ENCODE data around the gene NR3C2.

The NR3C2 gene

GRCh38 chr4:148238086-148238485, 204.1 kb downstream of the NR3C2 start:
- DNase-seq (ENCODE audit: low read depth), result peak; percentile 58
- TF ChIP-seq, protein P1, sequence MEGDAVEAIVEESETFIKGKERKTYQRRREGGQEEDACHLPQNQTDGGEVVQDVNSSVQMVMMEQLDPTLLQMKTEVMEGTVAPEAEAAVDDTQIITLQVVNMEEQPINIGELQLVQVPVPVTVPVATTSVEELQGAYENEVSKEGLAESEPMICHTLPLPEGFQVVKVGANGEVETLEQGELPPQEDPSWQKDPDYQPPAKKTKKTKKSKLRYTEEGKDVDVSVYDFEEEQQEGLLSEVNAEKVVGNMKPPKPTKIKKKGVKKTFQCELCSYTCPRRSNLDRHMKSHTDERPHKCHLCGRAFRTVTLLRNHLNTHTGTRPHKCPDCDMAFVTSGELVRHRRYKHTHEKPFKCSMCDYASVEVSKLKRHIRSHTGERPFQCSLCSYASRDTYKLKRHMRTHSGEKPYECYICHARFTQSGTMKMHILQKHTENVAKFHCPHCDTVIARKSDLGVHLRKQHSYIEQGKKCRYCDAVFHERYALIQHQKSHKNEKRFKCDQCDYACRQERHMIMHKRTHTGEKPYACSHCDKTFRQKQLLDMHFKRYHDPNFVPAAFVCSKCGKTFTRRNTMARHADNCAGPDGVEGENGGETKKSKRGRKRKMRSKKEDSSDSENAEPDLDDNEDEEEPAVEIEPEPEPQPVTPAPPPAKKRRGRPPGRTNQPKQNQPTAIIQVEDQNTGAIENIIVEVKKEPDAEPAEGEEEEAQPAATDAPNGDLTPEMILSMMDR (conservative IDR thresholded peaks at IDR 0.05; ENCODE audit: control insufficient read depth, insufficient read depth, low read depth, low read length), result no peak
- H3K4me3 ChIP-seq (ENCODE audit: control insufficient read depth, low read depth, low read length), result no peak overlapping the region

DNA sequence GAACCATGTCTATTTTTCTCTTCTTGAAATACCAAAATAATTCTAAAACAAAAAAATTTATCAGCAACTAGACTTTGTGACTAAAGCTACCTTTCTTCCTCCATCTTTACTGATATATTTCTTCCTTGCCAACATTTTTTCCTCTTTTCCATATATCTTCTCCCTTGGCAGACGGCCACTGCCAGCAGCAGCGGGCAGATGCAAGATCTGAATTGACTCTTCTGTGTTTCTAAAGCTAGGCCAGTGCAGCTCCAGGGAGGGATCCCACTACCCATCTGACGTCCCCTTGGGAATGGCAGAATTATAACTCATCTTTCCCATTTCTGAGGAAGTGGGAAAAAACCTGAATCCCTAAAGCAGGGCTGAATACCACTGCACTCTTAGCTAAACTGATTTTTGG, 206.4 kb downstream of the NR3C2 start:
- H3K4me3 ChIP-seq (ENCODE audit: control insufficient read depth, low read depth, low read length), result no peak overlapping the region
- no peak for DNase-seq (ENCODE audit: low read depth)
- TF ChIP-seq, protein P1 (conservative IDR thresholded peaks at IDR 0.05; ENCODE audit: control insufficient read depth, insufficient read depth, low read depth, low read length), result no peak

DNA sequence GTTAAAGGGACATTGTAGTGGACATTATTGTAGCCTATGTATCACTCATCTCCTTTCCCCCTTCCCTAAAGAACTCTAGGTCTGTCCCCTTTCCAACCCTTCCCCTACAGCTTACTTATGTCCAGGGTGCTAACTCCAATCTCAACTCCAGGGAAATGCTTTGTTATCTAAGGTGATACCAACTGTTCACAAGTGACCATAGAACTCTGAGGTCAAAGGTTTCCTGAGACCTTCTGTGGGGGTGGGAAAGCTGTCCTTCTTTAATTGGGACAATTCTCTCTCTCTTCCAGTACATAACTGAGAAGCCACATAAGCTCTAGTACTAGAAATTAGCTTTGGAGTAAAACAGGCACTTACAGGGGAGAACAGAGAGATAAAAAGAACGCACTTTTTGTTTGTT, 212.4 kb downstream of the NR3C2 start:
- no peak overlapping the region for H3K4me3 ChIP-seq (ENCODE audit: control insufficient read depth, low read depth, low read length)
- TF ChIP-seq, protein P1 (conservative IDR thresholded peaks at IDR 0.05; ENCODE audit: control insufficient read depth, insufficient read depth, low read depth, low read length), result no peak
- DNase-seq (ENCODE audit: low read depth), result no peak

DNA sequence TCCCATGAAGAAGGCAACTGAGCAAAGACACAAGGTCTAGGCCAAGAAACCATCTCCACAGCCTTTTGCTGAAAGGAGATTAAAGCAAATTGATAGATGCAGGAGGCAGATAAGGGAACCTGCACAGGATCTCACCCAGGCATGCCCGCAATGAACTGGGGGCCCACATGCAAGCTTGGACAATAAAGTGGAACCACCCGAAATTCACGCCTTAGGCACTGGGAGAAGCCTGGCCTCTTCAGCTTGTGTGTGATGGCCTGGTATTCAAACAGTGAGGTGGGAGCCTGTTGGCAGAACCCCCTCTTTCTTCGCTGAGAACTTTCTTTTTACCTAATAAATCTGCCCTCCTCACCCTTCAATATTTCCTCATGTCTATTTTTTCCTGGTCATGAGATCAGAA, 213.2 kb downstream of the NR3C2 start:
- TF ChIP-seq, protein P1 (conservative IDR thresholded peaks at IDR 0.05; ENCODE audit: control insufficient read depth, insufficient read depth, low read depth, low read length), result no peak
- DNase-seq (ENCODE audit: low read depth), result no peak

DNA sequence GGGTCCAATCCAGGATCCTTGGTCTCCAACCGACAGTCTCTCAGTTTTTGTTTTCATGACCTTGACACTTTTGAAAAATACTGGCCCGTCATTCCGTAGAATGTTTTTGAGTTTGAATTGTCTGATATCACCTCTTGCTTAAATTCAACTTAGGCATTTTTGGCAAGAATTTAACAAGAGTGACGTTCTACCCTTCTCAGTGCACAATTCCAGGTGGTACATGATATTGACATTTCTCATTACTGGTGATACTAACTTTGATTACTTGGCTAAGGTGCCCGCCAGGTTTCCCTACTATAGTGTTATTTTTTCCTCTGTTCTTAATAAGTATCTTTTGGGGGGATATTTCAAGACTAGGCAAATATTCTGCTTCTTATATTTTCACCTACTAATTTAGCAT, 215.1 kb downstream of the NR3C2 start:
- TF ChIP-seq, protein P1 (conservative IDR thresholded peaks at IDR 0.05; ENCODE audit: control insufficient read depth, insufficient read depth, low read depth, low read length), result no peak
- no peak for DNase-seq (ENCODE audit: low read depth)
- no peak overlapping the region for H3K4me3 ChIP-seq (ENCODE audit: control insufficient read depth, low read depth, low read length)

More for the DNA sequence above, 213.2 kb downstream of the NR3C2 start:
- H3K4me3 ChIP-seq (ENCODE audit: control insufficient read depth, low read depth, low read length), result no peak overlapping the region

DNA sequence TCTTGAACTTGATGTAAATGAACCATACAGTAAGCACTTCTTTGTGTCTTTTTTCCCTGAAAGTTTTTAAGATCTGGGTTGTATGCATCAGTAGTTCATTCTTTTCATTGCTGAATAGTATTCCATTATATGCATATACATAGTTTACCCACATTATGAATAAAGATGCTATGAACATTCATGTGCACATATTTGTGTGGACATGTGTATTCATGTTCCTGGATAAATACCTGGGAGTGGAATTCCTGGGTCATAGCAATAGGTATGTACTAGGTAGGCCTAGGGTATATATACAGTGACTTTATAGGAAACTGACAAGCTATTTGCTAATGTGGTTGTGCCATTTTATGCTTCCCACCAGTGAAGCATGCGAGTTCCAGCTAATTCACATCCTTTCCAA, 215.9 kb downstream of the NR3C2 start:
- TF ChIP-seq, protein P1 (conservative IDR thresholded peaks at IDR 0.05; ENCODE audit: control insufficient read depth, insufficient read depth, low read depth, low read length), result no peak
- no peak overlapping the region for H3K4me3 ChIP-seq (ENCODE audit: control insufficient read depth, low read depth, low read length)
- no peak for DNase-seq (ENCODE audit: low read depth)

DNA sequence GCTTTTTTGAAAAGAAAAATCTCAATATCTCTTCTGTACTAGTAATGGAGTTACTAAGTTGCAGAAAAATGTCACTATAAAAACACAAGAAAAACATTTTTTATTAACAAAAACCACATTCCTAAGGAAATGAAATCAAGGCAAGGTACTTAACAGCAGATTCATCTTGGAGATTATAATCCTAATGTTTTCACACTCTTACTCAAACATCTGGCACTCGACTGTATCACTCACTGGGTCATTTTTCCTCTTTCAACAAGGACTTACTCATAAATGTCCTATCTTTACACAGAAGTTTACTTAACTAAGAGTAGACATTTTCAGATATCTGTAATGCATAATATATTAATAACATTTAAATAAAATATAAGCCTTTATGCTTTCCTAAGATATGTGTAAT, 216.6 kb downstream of the NR3C2 start:
- DNase-seq (ENCODE audit: low read depth), result peak; percentile 19
- no peak overlapping the region for H3K4me3 ChIP-seq (ENCODE audit: control insufficient read depth, low read depth, low read length)
- TF ChIP-seq, protein P1 (conservative IDR thresholded peaks at IDR 0.05; ENCODE audit: control insufficient read depth, insufficient read depth, low read depth, low read length), result no peak
